Peyer's patch (tissue), 4 donors: Measurements from ENCODE around the gene HSPG2. TPM values are rescaled to one million over a fixed set of nuclear protein-coding genes. Genes with fewer than 3 reads are reported as not detected.
A peak's percentile ranks its signal among the peaks of the same experiment; 100 is the strongest.

Source experiments
- DNase-seq, 3 donors: peaks; one replicate each; pipeline ENCODE4 v3.0.0-alpha.2; 2017 to 2019
- H3K27ac ChIP-seq, 4 donors: fragments of 200-600 bp; sonication (generic); one replicate each; pipeline ENCODE4 v1.5.1; 2016 to 2019
- H3K27me3 ChIP-seq, 2 donors: fragments of 200-600 bp; sonication (generic); one replicate each; pipeline ENCODE4 v1.5.1; 2019
- H3K36me3 ChIP-seq, 3 donors: fragments of 200-600 bp; sonication (generic); one replicate each; pipeline ENCODE4 v1.5.1; 2016 to 2019
- H3K4me1 ChIP-seq, 4 donors: fragments of 200-600 bp; sonication (generic); one replicate each; pipeline ENCODE4 v1.5.1; 2016 to 2019
- H3K4me3 ChIP-seq, 4 donors: fragments of 200-600 bp; sonication (generic); 1 replicate in 3 of 4; 2 replicates in 1 of 4; pipeline ENCODE4 v1.5.1; 2016 to 2019; ENCODE audit warnings: mild to moderate bottlenecking in 1 of 4
- H3K9me3 ChIP-seq, 4 donors: fragments of 200-600 bp; sonication (generic); one replicate each; pipeline ENCODE4 v1.5.1; 2016 to 2019; ENCODE audit warnings: mild to moderate bottlenecking in 1 of 4
- POLR2A ChIP-seq, 2 donors: fragments of 450-650 bp; IDR thresholded peaks; one replicate each; pipeline ENCODE4 v1.5.1; 2017; ENCODE audit warnings: antibody characterized with exemption in 2 of 2, mild to moderate bottlenecking in 2 of 2, moderate library complexity in 2 of 2
- total RNA-seq, 4 donors: library from RNA; depleted of rRNA; stranded (reverse); fragments of >200 nt; gene quantifications; one replicate each; pipeline ENCODE4 v1.1.0, GENCODE V29; 2016
- TF ChIP-seq, protein P1 (sequence below), 6 experiments: fragments of 450-650 bp in 4 of 6; fragments of 200-600 bp in 2 of 6; sonication (generic) in 1 of 6; IDR thresholded peaks; one replicate each; pipeline ENCODE4 v1.5.1; 2017 to 2019; ENCODE audit warnings: antibody characterized with exemption in 6 of 6, mild to moderate bottlenecking in 3 of 6, moderate library complexity in 1 of 6

Gene HSPG2
- total RNA-seq, 4 donors from 2014 or later = 68.7 to 199 (median 122) TPM

DNA sequence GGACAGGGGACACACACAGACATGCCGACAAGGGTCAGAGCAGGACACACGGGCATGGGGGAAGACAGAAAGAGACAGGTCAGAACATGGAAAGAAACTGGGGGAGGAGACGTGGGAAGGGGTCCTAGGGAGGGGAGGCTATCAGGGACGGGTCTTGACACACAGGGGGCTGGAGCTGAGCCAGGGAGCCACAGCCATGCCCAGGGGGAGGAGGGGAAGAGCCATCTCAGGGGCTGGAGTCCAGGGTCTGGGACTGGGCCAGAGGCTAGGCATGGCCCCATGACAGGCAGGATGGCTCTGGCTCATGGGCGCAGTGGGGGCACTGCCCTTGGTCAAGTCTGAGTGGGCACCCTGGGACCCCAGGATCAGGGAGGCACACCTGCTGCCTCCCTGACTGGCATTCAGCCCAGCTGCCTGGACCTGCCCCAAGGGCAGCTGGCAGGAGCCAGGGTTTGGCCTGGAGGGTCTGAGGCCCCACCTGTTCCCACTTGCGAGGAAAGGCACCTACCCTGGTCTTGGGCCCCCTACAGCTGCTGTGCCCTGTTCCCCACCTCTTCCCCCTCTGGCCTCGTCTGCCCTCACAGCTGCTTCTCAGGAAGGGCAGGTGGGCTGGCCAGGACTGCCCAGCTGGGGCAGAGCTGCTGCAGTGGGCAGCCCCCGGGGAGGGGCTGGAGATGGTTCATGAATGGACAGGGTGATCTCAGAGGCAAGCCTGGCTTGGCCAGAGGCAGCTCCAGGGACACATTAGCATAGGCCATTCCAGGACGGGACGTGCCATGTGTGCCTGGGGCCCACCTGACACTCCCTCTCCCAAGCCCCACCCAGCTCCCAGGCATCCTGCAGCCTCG, 42.9 kb downstream of the HSPG2 start:
- TF ChIP-seq POLR2A (IDR thresholded peaks at IDR 0.05) = no peak
- TF ChIP-seq, protein P1, sequence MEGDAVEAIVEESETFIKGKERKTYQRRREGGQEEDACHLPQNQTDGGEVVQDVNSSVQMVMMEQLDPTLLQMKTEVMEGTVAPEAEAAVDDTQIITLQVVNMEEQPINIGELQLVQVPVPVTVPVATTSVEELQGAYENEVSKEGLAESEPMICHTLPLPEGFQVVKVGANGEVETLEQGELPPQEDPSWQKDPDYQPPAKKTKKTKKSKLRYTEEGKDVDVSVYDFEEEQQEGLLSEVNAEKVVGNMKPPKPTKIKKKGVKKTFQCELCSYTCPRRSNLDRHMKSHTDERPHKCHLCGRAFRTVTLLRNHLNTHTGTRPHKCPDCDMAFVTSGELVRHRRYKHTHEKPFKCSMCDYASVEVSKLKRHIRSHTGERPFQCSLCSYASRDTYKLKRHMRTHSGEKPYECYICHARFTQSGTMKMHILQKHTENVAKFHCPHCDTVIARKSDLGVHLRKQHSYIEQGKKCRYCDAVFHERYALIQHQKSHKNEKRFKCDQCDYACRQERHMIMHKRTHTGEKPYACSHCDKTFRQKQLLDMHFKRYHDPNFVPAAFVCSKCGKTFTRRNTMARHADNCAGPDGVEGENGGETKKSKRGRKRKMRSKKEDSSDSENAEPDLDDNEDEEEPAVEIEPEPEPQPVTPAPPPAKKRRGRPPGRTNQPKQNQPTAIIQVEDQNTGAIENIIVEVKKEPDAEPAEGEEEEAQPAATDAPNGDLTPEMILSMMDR (IDR thresholded peaks at IDR 0.05) = no peak
- Histone ChIP-seq H3K27ac (peak overlapping the region in 1 of 4 donors; percentile 35), H3K36me3 (peaks cover 0 to 55% (median 0%) of the 10 kb centered on the region in 3 donors), H3K27me3 (no peaks in the 10 kb centered on the region), H3K9me3 (no peaks in the 10 kb centered on the region), H3K4me3 (no peak overlapping the region), H3K4me1 (peaks cover 0 to 31% (median 5%) of the 10 kb centered on the region in 4 donors)
- DNase-seq = no peak

DNA sequence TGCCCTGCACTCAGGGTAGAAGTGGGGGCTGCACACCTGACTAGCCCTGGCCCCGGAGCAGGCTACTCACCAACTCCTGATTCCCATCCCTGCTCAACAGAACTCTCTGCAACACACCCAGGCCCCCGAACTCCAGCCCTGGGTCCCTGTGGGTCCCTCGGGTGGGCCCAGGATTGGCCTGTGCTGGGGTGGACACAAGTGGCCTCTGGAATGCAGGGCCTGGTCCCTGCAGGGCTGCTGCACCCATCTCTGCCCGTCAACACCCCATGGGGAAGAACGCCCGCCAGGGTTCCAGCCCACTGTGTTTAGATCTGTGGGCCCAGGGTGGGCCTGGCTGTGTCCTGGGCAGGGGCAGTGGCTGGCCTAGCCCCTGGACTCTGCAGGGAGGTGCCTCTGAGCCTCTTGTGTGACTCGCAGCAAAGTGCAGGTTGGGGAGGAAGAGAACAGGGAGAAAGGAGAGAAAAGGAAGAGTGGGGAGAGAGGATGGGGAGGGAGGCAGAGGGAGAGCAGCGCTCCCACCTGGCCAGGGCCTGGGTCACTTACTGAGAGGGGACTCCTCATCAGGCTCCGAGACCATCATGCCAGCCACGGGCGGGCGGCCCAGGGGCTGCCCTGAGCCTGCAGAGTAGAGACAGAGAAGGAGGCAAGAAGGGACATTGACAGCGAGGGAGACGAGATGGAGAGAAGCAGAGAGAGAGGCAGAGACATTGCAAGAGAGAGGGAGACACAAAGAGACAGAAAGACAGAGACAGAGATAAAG, 43.9 kb downstream of the HSPG2 start:
- Histone ChIP-seq H3K4me1 (peaks cover 0 to 20% (median 5%) of the 10 kb centered on the region in 4 donors), H3K36me3 (peaks cover 0 to 66% (median 0%) of the 10 kb centered on the region in 3 donors), H3K27me3 (no peaks in the 10 kb centered on the region), H3K27ac (no peak overlapping the region), H3K9me3 (no peaks in the 10 kb centered on the region), H3K4me3 (no peak overlapping the region)
- TF ChIP-seq, protein P1 (IDR thresholded peaks at IDR 0.05) = no peak
- TF ChIP-seq POLR2A (IDR thresholded peaks at IDR 0.05) = no peak
- no peak for DNase-seq

DNA sequence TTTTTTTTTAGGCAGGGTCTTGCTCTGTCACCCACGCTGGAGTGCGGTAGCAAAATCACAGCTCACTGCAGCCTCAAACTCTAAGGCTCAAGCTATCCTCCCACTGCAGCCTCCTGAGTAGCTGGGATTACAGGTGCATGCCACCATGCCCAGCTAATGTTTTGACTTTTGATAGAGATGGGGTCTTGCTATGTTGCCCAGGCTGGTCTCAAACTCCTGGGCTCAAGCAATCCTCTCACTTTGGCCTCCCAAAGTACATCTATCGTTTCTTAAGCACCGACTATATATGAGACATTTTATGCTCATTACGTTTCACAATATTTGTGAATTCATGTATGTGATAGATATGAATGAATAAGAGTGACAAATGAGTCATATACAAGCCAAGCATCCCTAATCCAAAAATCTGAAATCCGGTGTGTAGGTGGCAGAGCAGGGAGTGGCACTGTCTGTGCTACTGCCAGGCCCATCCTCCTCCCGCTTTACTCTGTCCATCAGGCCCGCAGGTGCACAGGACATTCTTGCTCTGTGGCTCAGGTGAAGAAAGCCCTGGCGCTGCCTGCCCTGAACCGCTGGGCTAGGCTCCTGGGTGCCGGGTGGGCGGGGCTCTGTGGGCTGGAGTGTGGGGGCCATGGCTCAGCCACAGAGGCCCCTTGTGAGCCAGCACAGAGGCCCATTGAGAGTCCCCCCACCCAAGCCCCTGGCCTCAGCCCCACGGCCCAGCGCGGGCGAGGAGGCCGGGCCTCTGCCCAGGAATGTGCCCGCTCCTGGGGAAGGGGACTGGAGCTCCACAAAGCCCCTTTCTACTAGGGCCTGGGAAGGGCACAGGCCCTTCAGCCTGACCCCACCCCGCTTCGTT, 45.3 kb downstream of the HSPG2 start:
- peaks cover 0 to 79% (median 0%) of the 10 kb centered on the region in 3 donors for H3K36me3 ChIP-seq
- TF ChIP-seq, protein P1 (IDR thresholded peaks at IDR 0.05) = no peak
- no peak for TF ChIP-seq POLR2A (IDR thresholded peaks at IDR 0.05)
- no peak for DNase-seq
- H3K27ac ChIP-seq = no peak overlapping the region
- H3K27me3 ChIP-seq = no peaks in the 10 kb centered on the region
- no peaks in the 10 kb centered on the region for H3K9me3 ChIP-seq
- H3K4me1 ChIP-seq = peaks cover 0 to 8% (median 3%) of the 10 kb centered on the region in 4 donors
- no peak overlapping the region for H3K4me3 ChIP-seq

DNA sequence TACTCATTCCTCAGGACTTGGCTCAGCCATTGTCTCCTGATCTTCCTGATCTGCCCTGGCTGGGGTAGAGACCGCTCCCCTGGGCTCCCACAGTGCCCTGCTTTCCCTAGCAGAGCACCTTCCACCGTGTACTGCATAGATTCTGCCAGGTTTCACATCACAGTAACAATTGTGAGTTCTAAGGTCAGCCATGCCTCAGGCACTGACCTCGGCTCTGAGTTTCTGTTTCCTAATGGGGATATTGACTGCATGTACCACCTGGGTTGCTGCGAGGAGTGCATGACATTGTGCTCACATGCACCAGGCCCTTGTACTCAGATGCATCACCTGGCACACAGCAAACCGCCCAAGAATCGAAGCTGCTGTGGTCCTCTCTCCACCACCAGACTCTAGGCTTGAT, 46.0 kb downstream of the HSPG2 start:
- DNase-seq = no peak
- Histone ChIP-seq H3K27me3 (no peaks in the 10 kb centered on the region), H3K4me1 (peaks cover 0 to under 1% (median 0%) of the 10 kb centered on the region in 4 donors), H3K4me3 (no peak overlapping the region), H3K36me3 (peaks cover 0 to 87% (median 0%) of the 10 kb centered on the region in 3 donors), H3K27ac (no peak overlapping the region), H3K9me3 (no peaks in the 10 kb centered on the region)
- TF ChIP-seq, protein P1 (IDR thresholded peaks at IDR 0.05) = no peak
- TF ChIP-seq POLR2A (IDR thresholded peaks at IDR 0.05) = no peak

DNA sequence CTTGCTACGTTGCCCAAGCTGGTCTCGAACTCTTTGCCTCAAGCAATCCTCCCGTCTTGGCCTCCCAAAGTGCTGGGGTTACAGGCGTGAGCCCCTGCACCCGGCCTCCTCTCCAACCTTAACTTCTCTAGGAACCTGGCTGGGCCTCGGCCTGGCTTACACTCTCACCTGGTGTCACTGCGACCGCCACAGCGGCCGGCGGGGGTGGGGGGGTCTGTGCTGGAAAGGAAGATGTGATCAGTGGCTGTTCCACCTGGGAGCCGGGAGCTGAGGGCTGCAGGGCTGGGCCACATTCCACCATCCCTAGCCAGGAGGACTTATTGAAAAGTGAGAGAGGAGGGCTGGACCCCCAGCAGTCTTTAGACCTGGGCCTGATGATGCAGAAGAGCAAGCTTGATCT, 48.6 kb downstream of the HSPG2 start:
- H3K4me3 ChIP-seq = no peak overlapping the region
- H3K27me3 ChIP-seq = no peaks in the 10 kb centered on the region
- DNase-seq = no peak
- peaks cover 0 to 94% (median 0%) of the 10 kb centered on the region in 3 donors for H3K36me3 ChIP-seq
- TF ChIP-seq, protein P1 (IDR thresholded peaks at IDR 0.05) = no peak
- no peak for TF ChIP-seq POLR2A (IDR thresholded peaks at IDR 0.05)
- no peak overlapping the region for H3K27ac ChIP-seq
- H3K4me1 ChIP-seq = no peaks in the 10 kb centered on the region
- H3K9me3 ChIP-seq = no peaks in the 10 kb centered on the region
